ENCODE data around the gene HHATL. TPM values are rescaled to one million over a fixed set of nuclear protein-coding genes. Genes with fewer than 3 reads are reported as not detected.
A peak's percentile ranks its signal among the peaks of the same experiment; 100 is the strongest.

The HHATL gene
- total RNA-seq, 6 donors from 2014 or later: 0.71 to 1.6 (median 0.98) TPM; not detected in 2

DNA sequence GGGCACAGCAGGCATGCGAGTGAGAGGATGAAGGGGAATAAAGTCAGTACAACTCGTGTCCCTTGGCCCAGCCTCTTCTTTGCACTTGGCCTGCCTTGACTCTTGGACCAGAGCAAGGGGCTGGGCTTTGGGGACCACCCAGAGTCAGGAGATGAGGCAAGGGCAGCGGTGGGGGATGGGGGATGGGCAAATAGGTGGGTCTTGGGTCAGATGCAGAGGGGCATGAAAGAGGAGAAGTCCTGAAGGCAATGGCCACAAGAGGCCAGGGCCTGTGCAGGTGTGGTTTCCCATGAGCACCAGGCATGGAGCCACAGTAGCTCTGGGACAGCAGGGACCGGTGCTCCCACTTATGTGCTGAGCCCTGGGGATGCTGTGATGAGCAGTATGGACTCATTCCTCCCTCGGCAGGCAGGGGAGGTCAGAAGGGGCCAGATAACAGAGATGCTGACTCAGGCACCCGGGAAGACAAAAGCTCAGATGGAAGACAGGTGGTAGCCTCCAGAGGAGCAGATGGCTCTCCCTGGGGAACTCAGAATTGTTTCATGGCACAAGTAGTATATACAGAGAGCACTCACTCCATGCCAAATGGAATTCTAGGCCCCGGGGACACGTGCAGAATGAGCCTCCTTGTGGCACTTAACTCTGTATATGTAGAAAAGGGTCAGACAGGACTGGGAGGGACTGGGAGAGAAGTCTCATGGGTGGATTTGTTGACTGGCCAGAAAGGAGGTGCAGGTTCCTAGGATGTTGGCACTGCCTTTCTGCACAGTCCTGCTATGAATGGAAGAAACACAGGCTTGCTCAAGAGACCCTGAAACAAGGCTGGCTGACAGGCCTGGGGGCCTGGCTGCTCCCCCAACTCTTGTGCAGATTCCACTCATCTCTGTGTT lies 34.8 kb downstream of the HHATL start:
- H3K27ac ChIP-seq: no peak overlapping the region
- WGBS, 2 donors: 40 to 53% methylated on average over 8 of the region's 8 CpGs
- DNase-seq (peak in 1 of 2 donors; percentile 9), ATAC-seq (ENCODE audit: low FRiP score in 2 of 2) (no peak)
- H3K36me3 ChIP-seq: no peaks in the 10 kb centered on the region
- TF ChIP-seq EP300 (IDR thresholded peaks at IDR 0.05) (no peak), POLR2A (IDR thresholded peaks at IDR 0.05) (peak in 1 of 4 donors; percentile 11), POLR2AphosphoS5 (IDR thresholded peaks at IDR 0.05) (no peak)
- TF ChIP-seq, protein P1, sequence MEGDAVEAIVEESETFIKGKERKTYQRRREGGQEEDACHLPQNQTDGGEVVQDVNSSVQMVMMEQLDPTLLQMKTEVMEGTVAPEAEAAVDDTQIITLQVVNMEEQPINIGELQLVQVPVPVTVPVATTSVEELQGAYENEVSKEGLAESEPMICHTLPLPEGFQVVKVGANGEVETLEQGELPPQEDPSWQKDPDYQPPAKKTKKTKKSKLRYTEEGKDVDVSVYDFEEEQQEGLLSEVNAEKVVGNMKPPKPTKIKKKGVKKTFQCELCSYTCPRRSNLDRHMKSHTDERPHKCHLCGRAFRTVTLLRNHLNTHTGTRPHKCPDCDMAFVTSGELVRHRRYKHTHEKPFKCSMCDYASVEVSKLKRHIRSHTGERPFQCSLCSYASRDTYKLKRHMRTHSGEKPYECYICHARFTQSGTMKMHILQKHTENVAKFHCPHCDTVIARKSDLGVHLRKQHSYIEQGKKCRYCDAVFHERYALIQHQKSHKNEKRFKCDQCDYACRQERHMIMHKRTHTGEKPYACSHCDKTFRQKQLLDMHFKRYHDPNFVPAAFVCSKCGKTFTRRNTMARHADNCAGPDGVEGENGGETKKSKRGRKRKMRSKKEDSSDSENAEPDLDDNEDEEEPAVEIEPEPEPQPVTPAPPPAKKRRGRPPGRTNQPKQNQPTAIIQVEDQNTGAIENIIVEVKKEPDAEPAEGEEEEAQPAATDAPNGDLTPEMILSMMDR (IDR thresholded peaks at IDR 0.05): no peak
- H3K4me1 ChIP-seq: peaks cover 0 to 6% (median 3%) of the 10 kb centered on the region in 4 donors
- no peaks in the 10 kb centered on the region for H3K27me3 ChIP-seq
- H3K9me3 ChIP-seq: no peaks in the 10 kb centered on the region
- H3K4me3 ChIP-seq: no peak overlapping the region

DNA sequence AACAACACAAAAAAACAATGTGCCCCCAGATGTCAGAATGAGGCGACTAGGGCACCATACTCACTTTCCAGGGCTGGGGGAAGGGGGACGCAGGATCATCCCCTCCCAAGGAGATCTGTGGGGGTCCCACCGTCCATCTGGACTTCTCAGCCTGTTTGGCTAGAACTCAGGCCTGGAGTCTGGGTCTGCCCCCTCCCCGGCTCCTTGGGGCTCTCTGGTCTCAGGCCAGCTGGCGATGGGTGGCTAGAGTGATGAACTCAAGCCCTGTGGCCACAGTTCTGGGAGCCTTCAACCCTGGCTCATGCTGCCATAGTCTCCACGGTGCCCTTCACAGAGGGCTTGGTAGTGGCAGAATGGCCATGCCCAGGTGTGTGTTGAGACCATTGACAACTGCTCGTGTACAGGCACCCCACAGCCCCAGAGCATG lies 35.5 kb downstream of the HHATL start:
- H3K36me3 ChIP-seq: no peaks in the 10 kb centered on the region
- H3K9me3 ChIP-seq: no peaks in the 10 kb centered on the region
- WGBS, 2 donors: 70 to 71% methylated on average over 4 to 7 of the region's 7 CpGs
- ATAC-seq (ENCODE audit: low FRiP score in 2 of 2) (no peak), DNase-seq (peak in 1 of 2 donors; percentile 15)
- H3K27me3 ChIP-seq: no peaks in the 10 kb centered on the region
- peaks cover 0 to 6% (median 3%) of the 10 kb centered on the region in 4 donors for H3K4me1 ChIP-seq
- H3K27ac ChIP-seq: no peak overlapping the region
- TF ChIP-seq POLR2AphosphoS5 (IDR thresholded peaks at IDR 0.05) (no peak), POLR2A (IDR thresholded peaks at IDR 0.05) (no peak), EP300 (IDR thresholded peaks at IDR 0.05) (no peak)
- TF ChIP-seq, protein P1 (IDR thresholded peaks at IDR 0.05): no peak
- no peak overlapping the region for H3K4me3 ChIP-seq

DNA sequence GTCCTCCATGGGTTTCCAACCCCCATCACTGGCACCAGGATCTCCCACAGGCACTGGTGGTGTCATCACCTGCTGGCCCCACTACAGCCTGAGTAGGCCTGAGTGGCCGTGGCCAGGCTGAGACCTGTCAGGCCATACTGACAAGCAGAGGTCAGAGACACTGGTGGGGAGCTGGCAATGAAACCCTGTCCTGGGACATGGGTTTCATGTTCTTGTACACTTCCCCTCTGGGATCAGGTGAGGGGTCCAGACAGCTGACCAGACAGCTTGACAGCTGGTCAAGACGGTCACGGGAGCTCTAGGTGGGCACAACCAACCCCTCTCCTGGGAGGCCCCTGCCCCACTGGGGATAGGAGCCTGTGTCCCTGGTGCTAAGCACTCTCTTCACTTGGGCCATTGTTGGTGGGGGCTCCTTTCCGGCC lies 36.0 kb downstream of the HHATL start:
- DNase-seq (peak in 1 of 2 donors; percentile 19), ATAC-seq (ENCODE audit: low FRiP score in 2 of 2) (peak in 1 of 2 donors; percentile 3)
- H3K4me1 ChIP-seq: peaks cover 0 to 6% (median 3%) of the 10 kb centered on the region in 4 donors
- 72 to 100% methylated on average over 1 to 4 of the region's 4 CpGs for WGBS, 2 donors
- no peak overlapping the region for H3K4me3 ChIP-seq
- no peak overlapping the region for H3K27ac ChIP-seq
- H3K36me3 ChIP-seq: no peaks in the 10 kb centered on the region
- TF ChIP-seq POLR2A (IDR thresholded peaks at IDR 0.05) (no peak), POLR2AphosphoS5 (IDR thresholded peaks at IDR 0.05) (no peak), EP300 (IDR thresholded peaks at IDR 0.05) (no peak)
- TF ChIP-seq, protein P1 (IDR thresholded peaks at IDR 0.05): no peak
- no peaks in the 10 kb centered on the region for H3K27me3 ChIP-seq
- H3K9me3 ChIP-seq: no peaks in the 10 kb centered on the region

DNA sequence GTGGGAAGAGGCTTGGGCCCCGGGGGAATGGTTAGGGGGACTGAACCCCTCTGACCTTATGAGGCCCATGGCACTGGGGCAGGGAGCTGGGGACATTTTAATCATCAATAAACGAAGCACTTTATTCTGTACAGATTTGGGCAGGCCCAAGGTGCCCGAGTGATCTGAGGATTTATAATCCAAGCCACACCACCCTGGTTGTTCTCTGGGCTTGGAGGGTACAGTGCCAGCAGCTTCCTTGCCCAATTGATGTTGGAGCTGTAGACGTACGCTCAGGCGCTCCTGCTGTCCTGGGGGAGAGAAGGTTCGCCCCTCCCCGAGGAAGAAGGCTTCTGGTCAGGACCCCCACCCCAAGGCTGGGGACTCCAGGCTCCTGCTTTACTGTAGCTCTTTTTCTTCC lies 36.6 kb downstream of the HHATL start:
- H3K4me3 ChIP-seq: no peak overlapping the region
- no peaks in the 10 kb centered on the region for H3K9me3 ChIP-seq
- H3K36me3 ChIP-seq: no peaks in the 10 kb centered on the region
- no peaks in the 10 kb centered on the region for H3K27me3 ChIP-seq
- 65 to 67% methylated on average over 8 of the region's 8 CpGs for WGBS, 2 donors
- peaks cover 0 to 6% (median 3%) of the 10 kb centered on the region in 4 donors for H3K4me1 ChIP-seq
- no peak for TF ChIP-seq POLR2A (IDR thresholded peaks at IDR 0.05)
- TF ChIP-seq EP300 (IDR thresholded peaks at IDR 0.05): no peak
- TF ChIP-seq, protein P1 (IDR thresholded peaks at IDR 0.05): no peak
- TF ChIP-seq POLR2AphosphoS5 (IDR thresholded peaks at IDR 0.05): no peak
- H3K27ac ChIP-seq: no peak overlapping the region
- DNase-seq: no peak
- no peak for ATAC-seq (ENCODE audit: low FRiP score in 2 of 2)
